K562 treated with DMSO at 1 percent for 12 hours (cell line): ENCODE data around the gene GMNC. TPM values are rescaled to one million over a fixed set of nuclear protein-coding genes. Genes with fewer than 3 reads are reported as not detected.

Experiments
- total RNA-seq: library from RNA; unstranded; fragments of 300-600 nt; gene quantifications from 2 replicates; pipeline ENCODE4 v1.2.3, GENCODE V29; 2022; ENCODE audit not compliant: insufficient read depth

The GMNC gene, protein sequence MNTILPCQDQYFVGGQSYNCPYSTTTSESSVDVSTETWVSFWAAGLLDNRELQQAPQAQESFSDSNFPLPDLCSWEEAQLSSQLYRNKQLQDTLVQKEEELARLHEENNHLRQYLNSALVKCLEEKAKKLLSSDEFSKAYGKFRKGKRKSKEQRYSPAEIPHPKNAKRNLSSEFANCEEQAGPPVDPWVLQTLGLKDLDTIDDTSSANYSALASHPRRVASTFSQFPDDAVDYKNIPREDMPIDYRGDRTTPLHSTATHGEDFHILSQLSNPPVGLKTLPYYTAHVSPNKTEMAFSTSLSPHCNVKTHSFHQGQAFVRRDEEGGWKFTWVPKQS
- total RNA-seq, result not detected in 2 replicates

GRCh38 chr3:190862209-190863118 lies at the start of gene GMNC:
Gene GMNC (minus strand): TSS chr3:190862694. CDS start chr3:190862615, 79 bp downstream.

